HG03439 (cell line): ENCODE measurements around the gene PEAR1.
"Not testable (repeated sequence)": the region's sequence is repeated elsewhere in the genome, so short reads cannot be mapped to it uniquely, and the experiment has no call there.

ENCODE experiments used
- ATAC-seq: cut with Tn5 transposase; IDR thresholded peaks from one replicate; pipeline ENCODE4 v1.9.1; 2021; ENCODE audit warnings: mild to moderate bottlenecking, moderate library complexity; ENCODE audit not compliant: unreplicated experiment

PEAR1 gene

GRCh38 chr1:156913809-156914387, 20.4 kb downstream of the PEAR1 start:
- no peak for ATAC-seq

GRCh38 chr1:156914440-156914856, 20.9 kb downstream of the PEAR1 start:
- no peak for ATAC-seq

- ATAC-seq: no peak
Measured at GRCh38 chr1:156920233-156921052, 26.9 kb downstream of the PEAR1 start, which contains the start of gene LRRC71. Gene LRRC71 (plus strand): TSS chr1:156920632. CDS start chr1:156920804, 172 bp downstream.

GRCh38 chr1:156921053-156921529, 27.6 kb downstream of the PEAR1 start:
- no peak for ATAC-seq

- no peak for ATAC-seq
Measured at GRCh38 chr1:156922986-156923669, 29.6 kb downstream of the PEAR1 start.

- ATAC-seq: no peak
Measured at GRCh38 chr1:156923670-156924477, 30.4 kb downstream of the PEAR1 start.

GRCh38 chr1:156924478-156925153, 31.1 kb downstream of the PEAR1 start:
- ATAC-seq: no peak

- no peak for ATAC-seq
Measured at GRCh38 chr1:156925154-156926010, 31.9 kb downstream of the PEAR1 start.

- no peak for ATAC-seq
Measured at GRCh38 chr1:156926175-156926574, 32.7 kb downstream of the PEAR1 start.

GRCh38 chr1:156926695-156927094, 33.2 kb downstream of the PEAR1 start:
- ATAC-seq: not testable (repeated sequence)

GRCh38 chr1:156927215-156928042, 33.9 kb downstream of the PEAR1 start:
- no peak for ATAC-seq

GRCh38 chr1:156928043-156928602, 34.6 kb downstream of the PEAR1 start:
- no peak for ATAC-seq

- no peak for ATAC-seq
Measured at GRCh38 chr1:156929596-156930238, 36.2 kb downstream of the PEAR1 start.

- ATAC-seq: no peak
Measured at GRCh38 chr1:156930483-156930882, 37.0 kb downstream of the PEAR1 start.

GRCh38 chr1:156931211-156931952, 37.9 kb downstream of the PEAR1 start:
- no peak for ATAC-seq

- ATAC-seq: no peak
Measured at GRCh38 chr1:156931974-156932710, 38.6 kb downstream of the PEAR1 start.
